ENCODE results near the gene CAPN8. TPM values are rescaled to one million over a fixed set of nuclear protein-coding genes. Genes with fewer than 3 reads are reported as not detected.

CAPN8 gene
- total and polyA plus RNA-seq, 2 donors (not counting 1 experiment from before 2014, with no cell fraction given), result 0.37 to 0.52 TPM

- Histone ChIP-seq H3K36me3 (replicated peaks in 1 of 2; ENCODE audit: control extremely low read depth in 1 of 2, control insufficient read depth in 1 of 2, extremely low read depth in 1 of 2, insufficient read depth in 2 of 2, low read length in 1 of 2) (no peaks in the 10 kb centered on the region), H3K27ac (ENCODE audit: low read length in 2 of 2) (no peak overlapping the region), H3K79me2 (ENCODE audit: control insufficient read depth, insufficient read depth, low read length) (no peaks in the 10 kb centered on the region), H4K20me1 (ENCODE audit: control insufficient read depth, insufficient read depth, low read length, poor library complexity, severe bottlenecking) (no peaks in the 10 kb centered on the region), H3K4me3 (ENCODE audit: control extremely low read depth in 1 of 5, extremely low read depth in 1 of 5, insufficient read depth in 1 of 5, low read depth in 2 of 5, low read length in 4 of 5) (no peak overlapping the region), H3K27me3 (replicated peaks in 1 of 4; ENCODE audit: control extremely low read depth in 1 of 4, control insufficient read depth in 3 of 4, insufficient read depth in 4 of 4, low read length in 3 of 4) (no peaks in the 10 kb centered on the region), H3K9ac (ENCODE audit: low read length) (no peak overlapping the region), H3K4me2 (replicated peaks; ENCODE audit: low read depth, low read length, poor library complexity, severe bottlenecking) (no peak overlapping the region), H3K9me3 (ENCODE audit: control extremely low read depth in 1 of 3, control insufficient read depth in 2 of 3, insufficient read depth in 1 of 3, low read length in 2 of 3) (no peaks in the 10 kb centered on the region), H3K4me1 (ENCODE audit: control insufficient read depth in 2 of 2, insufficient read depth in 2 of 2, low read length in 2 of 2) (no peaks in the 10 kb centered on the region), H2AFZ (ENCODE audit: insufficient read depth, low read depth, low read length, poor library complexity, severe bottlenecking) (no peak overlapping the region)
- no peak for DNase-seq
- POLR2A ChIA-PET, result no interaction called here
- Mint-ChIP-seq H3K27me3 (no peaks in the 10 kb centered on the region), H3K9me3 (ENCODE audit: insufficient read depth) (no peaks in the 10 kb centered on the region), H3K27ac (no peak overlapping the region), H3K4me3 (no peak overlapping the region), H3K4me1 (no peaks in the 10 kb centered on the region)
- no peak for ATAC-seq (ENCODE audit: low read depth)
- intact Hi-C loops (cut with micrococcal nuclease), result no loop called here
- WGBS (ENCODE audit: insufficient coverage), result 0% methylated on average over 1 of the region's 1 CpG
- TF ChIP-seq EZH2 (IDR thresholded peaks at IDR 0.05; ENCODE audit: borderline replicate concordance, insufficient read depth, low read depth, low read length, poor library complexity, severe bottlenecking) (no peak), CTCF (IDR thresholded peaks at IDR 0.05) (no peak)
- CTCF ChIA-PET, result interaction anchor here (0.6 to 1.0 kb wide), 2 partner anchors 17 to 845 kb away, joined by 3 to 4 read pairs; no protein-coding TSS in a partner anchor
Measured at GRCh38 chr1:223611936-223612335, 53.6 kb downstream of the CAPN8 start.

GRCh38 chr1:223609977-223610376 lies 55.5 kb downstream of the CAPN8 start:
- WGBS (ENCODE audit: insufficient coverage), result 100% methylated on average over 2 of the region's 4 CpGs
- ATAC-seq (ENCODE audit: low read depth), result no peak
- no peaks in the 10 kb centered on the region for H3K36me3 ChIP-seq (replicated peaks in 1 of 2; ENCODE audit: control extremely low read depth in 1 of 2, control insufficient read depth in 1 of 2, extremely low read depth in 1 of 2, insufficient read depth in 2 of 2, low read length in 1 of 2)
- Mint-ChIP-seq H3K4me3 (no peak overlapping the region), H3K9me3 (ENCODE audit: insufficient read depth) (no peaks in the 10 kb centered on the region), H3K27me3 (no peaks in the 10 kb centered on the region), H3K27ac (no peak overlapping the region), H3K4me1 (no peaks in the 10 kb centered on the region)
- no peak for TF ChIP-seq CTCF (IDR thresholded peaks at IDR 0.05)
- no peak for TF ChIP-seq EZH2 (IDR thresholded peaks at IDR 0.05; ENCODE audit: borderline replicate concordance, insufficient read depth, low read depth, low read length, poor library complexity, severe bottlenecking)
- H4K20me1 ChIP-seq (ENCODE audit: control insufficient read depth, insufficient read depth, low read length, poor library complexity, severe bottlenecking), result no peaks in the 10 kb centered on the region
- no peak overlapping the region for H3K4me3 ChIP-seq (ENCODE audit: control extremely low read depth in 1 of 5, extremely low read depth in 1 of 5, insufficient read depth in 1 of 5, low read depth in 2 of 5, low read length in 4 of 5)
- no peaks in the 10 kb centered on the region for H3K79me2 ChIP-seq (ENCODE audit: control insufficient read depth, insufficient read depth, low read length)
- no peaks in the 10 kb centered on the region for H3K9me3 ChIP-seq (ENCODE audit: control extremely low read depth in 1 of 3, control insufficient read depth in 2 of 3, insufficient read depth in 1 of 3, low read length in 2 of 3)
- ChIA-PET CTCF (no interaction called here), POLR2A (no interaction called here)
- no peak overlapping the region for H2AFZ ChIP-seq (ENCODE audit: insufficient read depth, low read depth, low read length, poor library complexity, severe bottlenecking)
- no peak overlapping the region for H3K27ac ChIP-seq (ENCODE audit: low read length in 2 of 2)
- no peak overlapping the region for H3K4me2 ChIP-seq (replicated peaks; ENCODE audit: low read depth, low read length, poor library complexity, severe bottlenecking)
- no peak overlapping the region for H3K9ac ChIP-seq (ENCODE audit: low read length)
- H3K27me3 ChIP-seq (replicated peaks in 1 of 4; ENCODE audit: control extremely low read depth in 1 of 4, control insufficient read depth in 3 of 4, insufficient read depth in 4 of 4, low read length in 3 of 4), result no peaks in the 10 kb centered on the region
- no peaks in the 10 kb centered on the region for H3K4me1 ChIP-seq (ENCODE audit: control insufficient read depth in 2 of 2, insufficient read depth in 2 of 2, low read length in 2 of 2)
- intact Hi-C loops (cut with micrococcal nuclease), result no loop called here
- DNase-seq, result no peak

Data from B cell (primary cell).